GM19455 (cell line): ENCODE measurements around the gene HPGDS.
"Not testable (repeated sequence)": the region's sequence is repeated elsewhere in the genome, so short reads cannot be mapped to it uniquely, and the experiment has no call there.

Experiments used
- ATAC-seq: cut with Tn5 transposase; IDR thresholded peaks from one replicate; pipeline ENCODE4 v1.9.1; 2021; ENCODE audit not compliant: unreplicated experiment

The HPGDS gene

GRCh38 chr4:94342694-94343093 is at the start of gene HPGDS:
Gene HPGDS (minus strand): TSS chr4:94342836. CDS start chr4:94334629, 8,207 bp downstream.
- no peak for ATAC-seq

DNA sequence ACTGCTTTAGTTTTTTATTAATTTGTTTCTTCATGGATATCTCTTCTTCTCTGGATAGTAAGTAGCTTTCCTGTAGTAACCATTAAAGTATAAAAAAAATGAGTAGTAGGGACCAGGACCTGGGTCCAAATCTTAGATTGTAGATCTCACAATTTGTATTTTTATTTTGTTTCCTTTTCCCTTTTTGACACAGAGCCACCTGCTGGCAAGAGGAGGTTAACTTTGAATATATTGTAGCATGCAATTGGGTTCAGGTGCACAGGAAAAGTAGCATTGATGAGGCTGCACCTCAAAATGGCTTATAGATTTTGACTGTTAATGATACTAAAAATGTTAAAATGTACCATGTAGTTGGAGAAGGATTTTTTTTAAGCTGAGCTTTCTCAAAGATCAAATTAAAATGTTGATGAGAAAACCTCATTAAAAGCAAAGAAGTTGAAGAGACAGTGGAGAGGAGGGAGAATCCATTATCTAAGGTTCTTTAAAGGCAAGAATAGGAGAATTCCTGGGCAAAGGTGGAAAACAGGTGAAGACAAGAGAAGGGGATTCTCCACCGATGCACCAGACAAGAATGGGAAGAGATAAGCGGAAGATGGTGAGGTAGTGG is 48.3 kb upstream of the HPGDS start:
- ATAC-seq: no peak

- no peak for ATAC-seq
These were observed 47.1 kb upstream of the HPGDS start for GRCh38 chr4:94389595-94390267.

DNA sequence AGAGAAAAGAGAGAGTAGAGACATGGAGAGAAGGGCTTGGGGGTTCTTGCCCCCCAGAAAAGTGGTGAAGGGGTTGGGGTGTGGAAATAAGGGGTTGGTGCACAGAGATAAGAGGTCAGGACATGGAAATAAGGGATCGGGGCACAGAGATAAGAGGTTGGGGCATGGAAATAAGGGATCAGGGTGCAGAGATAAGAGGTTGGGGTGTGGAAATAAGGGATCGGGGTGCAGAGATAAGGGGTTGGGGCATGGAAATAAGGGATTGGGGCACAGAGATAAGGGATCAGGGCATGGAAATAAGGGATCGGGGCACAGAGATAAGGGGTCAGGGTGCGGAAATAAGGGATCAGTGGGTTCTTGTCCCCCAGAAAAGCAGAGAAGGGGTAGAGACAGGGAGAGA is 45.3 kb upstream of the HPGDS start:
- ATAC-seq: not testable (repeated sequence)

DNA sequence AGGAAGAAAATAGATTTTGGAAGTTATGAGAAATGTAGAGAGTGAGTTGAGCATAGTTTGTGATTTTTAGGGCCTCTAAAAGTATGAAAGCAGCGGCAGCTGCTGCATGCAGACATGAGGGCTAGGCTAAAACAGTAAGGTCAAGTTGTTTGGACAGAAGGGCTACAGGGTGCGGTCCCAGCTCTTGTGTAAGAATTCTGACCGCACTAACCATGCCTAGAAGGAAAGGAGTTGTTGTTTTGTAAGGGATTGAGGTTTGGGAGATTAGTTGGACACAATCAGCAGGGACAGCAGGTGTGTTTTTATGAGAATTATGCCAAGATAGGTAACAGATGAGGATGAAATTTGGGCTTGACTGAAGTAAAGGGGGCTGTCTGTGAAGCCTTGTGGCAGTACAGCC is 42.8 kb upstream of the HPGDS start:
- ATAC-seq: not testable (repeated sequence)

DNA sequence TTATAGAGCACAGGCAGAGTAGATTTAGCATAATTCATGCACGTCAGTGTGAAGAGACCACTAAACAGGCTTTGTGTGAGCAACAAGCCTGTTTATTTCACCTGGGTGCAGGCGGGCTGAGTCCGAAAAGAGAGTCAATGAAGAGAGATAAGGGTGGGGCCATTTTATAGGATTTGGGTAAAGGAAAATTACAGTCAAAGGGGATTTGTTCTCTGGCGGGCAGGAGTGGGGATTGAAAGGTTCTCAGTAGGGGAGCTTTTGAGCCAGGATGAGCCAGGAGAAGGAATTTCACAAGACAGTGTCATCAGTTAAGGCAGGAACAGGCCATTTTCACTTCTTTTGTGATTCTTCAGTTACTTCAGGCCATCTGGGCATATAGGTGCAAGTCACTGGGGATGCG is 40.3 kb upstream of the HPGDS start:
- ATAC-seq: not testable (repeated sequence)

DNA sequence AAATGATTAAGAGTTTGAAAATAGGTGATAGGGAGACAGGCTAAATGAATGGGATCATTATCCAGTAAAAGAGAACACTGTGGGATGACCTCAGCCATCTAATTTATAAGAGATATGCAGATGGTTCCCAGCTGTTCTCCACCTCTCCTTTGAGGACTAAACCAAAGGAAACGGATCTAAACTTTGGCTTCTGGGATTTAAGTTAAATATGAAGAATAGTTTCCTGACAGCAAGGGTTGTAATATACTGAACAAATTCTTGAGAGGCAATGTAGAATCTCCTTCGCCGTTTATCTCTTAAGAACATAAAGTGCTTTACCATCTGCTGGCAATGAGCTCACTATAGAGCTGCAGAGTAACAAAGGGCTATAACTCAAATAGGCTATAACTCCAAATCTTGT is 35.4 kb upstream of the HPGDS start:
- ATAC-seq: no peak

DNA sequence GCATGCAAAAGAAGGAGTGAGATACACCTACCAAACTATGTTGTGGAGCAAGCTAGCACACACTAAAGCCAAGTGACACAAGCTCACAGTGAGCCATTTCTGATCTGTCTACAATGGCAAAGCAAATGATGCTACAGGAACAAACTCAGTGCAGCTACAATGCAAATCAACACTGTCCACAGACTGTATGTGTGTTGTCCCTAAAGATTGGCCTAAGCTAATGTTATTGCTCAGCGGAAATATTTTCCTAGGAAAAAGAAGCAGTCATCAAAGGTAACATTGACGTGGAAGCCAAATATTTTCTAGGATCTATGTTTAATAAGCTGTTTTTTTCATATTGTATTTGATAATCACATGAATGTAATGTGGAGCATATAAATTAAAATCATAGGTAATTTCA is 34.7 kb upstream of the HPGDS start:
- ATAC-seq: no peak

DNA sequence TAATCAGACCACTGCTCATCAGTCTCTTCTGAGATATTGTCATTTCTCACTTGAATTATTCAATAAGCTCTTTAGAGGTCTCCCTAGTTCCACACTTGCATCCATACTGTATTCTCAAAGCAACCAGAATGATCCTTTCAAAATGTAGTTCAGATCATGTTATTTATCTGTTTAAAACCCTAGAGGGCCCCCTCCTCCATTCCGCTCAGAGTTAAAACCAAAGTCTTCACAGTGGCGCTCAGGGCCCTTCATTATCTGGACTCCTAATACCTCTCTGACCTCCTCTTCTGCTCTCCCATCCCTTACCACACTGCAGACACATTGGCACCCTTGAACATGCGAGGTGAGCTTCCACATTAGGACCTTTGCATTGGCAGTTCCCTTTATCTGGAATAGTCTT is 32.7 kb upstream of the HPGDS start:
- ATAC-seq: no peak

GRCh38 chr4:94373752-94374151 is 31.1 kb upstream of the HPGDS start:
- ATAC-seq: no peak

DNA sequence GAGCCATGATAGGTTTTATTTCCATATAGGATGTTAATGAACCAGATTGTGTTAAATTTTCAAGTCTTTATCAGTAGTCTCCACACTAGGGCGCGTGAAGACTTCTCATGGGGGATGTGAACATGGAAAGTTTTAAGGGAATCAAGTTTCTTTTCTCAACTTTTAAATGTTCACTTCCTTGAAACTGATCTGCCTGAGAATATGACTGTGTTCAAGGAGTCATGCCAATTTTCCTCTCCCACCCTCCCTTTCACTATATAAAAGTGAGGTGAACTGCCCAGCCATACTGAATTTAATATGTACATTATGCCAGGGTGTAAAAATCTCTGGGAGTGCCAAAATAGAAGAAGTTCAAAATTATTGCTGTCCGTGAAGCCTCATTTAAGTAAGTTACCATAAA is 30.4 kb upstream of the HPGDS start:
- no peak for ATAC-seq

GRCh38 chr4:94372228-94372978 is 29.8 kb upstream of the HPGDS start:
- no peak for ATAC-seq

GRCh38 chr4:94371290-94371689 is 28.7 kb upstream of the HPGDS start:
- no peak for ATAC-seq

- ATAC-seq: no peak
These were observed 28.1 kb upstream of the HPGDS start for GRCh38 chr4:94370533-94371254.

DNA sequence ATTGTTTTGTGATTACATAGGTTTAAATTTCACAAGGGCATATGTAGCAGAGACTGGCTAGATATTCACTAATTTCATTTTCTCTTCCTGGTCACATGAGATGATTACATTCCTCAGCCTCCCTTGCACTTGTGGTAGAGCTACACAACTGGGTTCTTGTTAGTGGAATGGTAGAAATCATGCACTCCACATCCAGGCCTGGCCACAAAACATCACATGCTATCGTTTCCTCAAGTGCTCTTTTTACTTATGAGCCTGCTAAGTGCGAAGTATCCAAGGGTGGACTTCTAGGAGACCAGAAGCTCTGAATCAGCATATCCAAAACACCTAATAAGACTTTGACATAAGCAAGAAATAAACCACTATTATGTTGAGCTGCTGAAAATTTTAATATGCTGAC is 26.4 kb upstream of the HPGDS start:
- no peak for ATAC-seq

DNA sequence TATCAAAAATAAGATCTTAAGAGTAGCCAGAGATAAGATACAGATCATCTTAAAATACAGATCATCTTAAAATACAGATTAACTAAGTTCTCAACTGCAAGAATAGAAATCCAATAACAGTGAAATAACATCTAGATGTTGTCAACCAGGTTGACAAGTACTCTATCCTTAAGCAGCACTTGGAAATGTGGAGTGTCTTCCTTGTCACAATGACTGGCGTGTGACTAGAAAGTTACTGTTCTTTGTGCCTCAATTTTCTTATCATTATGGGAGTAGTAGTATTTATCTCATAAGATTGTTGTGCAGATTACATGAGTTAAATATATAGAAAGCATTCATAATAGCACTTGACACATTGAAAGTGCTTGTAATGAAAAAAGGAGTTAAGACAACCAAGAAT is 25.8 kb upstream of the HPGDS start:
- ATAC-seq: no peak

DNA sequence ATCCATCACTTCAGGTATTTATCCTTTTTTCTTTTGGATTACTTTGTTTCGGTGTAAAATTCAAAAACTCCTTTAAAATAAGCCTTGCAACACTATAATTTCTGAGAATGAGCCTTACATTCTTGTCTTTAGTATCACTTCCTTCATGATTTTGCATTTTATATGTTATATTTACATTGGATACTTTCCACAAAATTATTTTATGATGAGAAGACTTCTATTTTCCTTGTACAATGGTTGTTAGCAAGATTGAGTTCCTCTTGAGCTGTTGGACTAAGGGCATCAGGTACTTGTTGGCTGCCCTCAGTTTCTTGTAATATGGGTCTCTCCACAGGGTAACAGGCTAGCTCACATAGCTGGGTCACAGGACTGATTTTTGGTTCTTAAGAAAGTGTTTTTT is 22.7 kb upstream of the HPGDS start:
- ATAC-seq: no peak

DNA sequence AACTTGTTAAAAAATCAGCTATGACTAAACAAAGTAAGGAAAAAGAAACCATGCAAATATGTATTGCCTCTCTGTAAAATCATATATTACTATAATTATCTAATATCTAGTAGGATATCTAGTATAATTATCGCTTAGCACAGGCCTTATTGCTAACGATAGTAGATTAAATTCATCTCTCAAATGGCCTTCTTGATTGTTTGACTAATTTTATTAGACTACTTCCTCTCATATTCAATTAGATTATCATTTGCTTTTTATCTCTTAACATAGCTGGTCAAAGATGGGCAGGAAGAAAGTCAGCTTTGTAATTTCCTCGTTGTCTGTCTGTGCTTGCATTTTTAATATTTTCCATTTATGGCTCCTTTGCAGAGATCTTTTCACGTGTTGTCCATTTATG is 21.9 kb upstream of the HPGDS start:
- ATAC-seq: no peak

DNA sequence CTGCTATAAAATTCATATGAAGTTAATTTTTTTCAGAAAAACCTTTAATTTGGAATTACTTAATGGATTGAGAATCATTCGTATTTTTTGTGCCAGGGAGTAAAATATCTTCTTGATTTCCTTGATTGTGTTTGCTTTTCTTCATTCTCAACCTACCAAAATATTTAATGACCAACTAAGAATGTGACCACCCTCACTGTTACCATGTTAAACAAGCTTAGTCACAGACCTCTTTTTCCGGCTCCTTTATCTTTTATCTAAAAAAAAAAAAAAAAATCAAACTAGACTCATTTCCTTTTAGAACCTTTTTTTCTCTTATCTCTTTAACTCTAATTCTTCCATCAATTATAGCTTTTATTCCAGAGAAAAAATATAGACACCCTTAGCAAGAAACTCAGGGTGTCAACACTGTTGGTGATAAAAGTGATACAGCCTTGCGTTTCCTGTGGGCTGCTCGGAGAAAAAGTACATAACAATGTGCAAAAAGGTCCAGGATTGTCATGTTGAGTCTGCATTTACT is 20.6 kb upstream of the HPGDS start:
- no peak for ATAC-seq

GRCh38 chr4:94359838-94360237 is 17.2 kb upstream of the HPGDS start:
- no peak for ATAC-seq

DNA sequence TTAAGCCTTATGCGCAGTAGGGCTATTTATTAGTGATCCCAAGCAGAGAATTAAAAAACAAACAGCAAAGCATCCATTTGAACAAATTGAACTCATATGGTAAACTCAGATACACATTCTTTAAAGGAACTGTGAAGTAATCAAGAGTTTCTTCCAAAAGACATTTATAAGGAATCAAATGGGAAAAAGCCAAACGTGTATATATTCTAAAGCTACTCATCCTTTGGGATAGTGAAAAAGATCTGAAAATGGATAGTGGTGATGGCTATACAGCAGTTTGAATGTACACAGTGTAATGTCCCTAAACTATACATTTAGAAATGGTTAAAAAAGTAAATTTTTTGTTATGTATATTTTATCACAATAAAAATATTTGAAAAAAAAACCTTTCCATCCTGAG is 16.6 kb upstream of the HPGDS start:
- no peak for ATAC-seq
